SK-N-SH (cell line): Measurements from ENCODE around the gene ANO2.

ENCODE experiments used
- CTCF ChIP-seq: fragments of 200-600 bp; sonication (generic); IDR thresholded peaks from 2 replicates; pipeline ENCODE4 v1.6.1; 2017; ENCODE audit warnings: antibody characterized with exemption, mild to moderate bottlenecking, moderate library complexity
- MAX ChIP-seq: IDR thresholded peaks from 2 replicates; pipeline ENCODE4 v1.4.0; 2012; ENCODE audit warnings: low read depth
- POLR2AphosphoS5 ChIP-seq: IDR thresholded peaks from 2 replicates; pipeline ENCODE4 v1.6.1; 2012; ENCODE audit warnings: low read depth, low read length
- SIN3A ChIP-seq: IDR thresholded peaks from 2 replicates; pipeline ENCODE4 v1.6.1; 2012; ENCODE audit warnings: low read depth, mild to moderate bottlenecking, low read length, moderate library complexity, borderline replicate concordance

- TF ChIP-seq CTCF (no peak), POLR2AphosphoS5 (no peak), SIN3A (no peak), MAX (no peak)
These were observed 362.5 kb downstream of the ANO2 start for GRCh38 chr12:5582541-5582940.
